ENCODE data around the gene RAMP3.
"Not testable (repeated sequence)": the region's sequence is repeated elsewhere in the genome, so short reads cannot be mapped to it uniquely, and the experiment has no call there.

RAMP3 gene

GRCh38 chr7:45157286-45157652, 322 bp upstream of the RAMP3 start:
- no peak for DNase-seq

GRCh38 chr7:45158471-45158870, 880 bp downstream of the RAMP3 start:
- DNase-seq, result no peak

- DNase-seq, result no peak
Measured at GRCh38 chr7:45159296-45159695, 1.7 kb downstream of the RAMP3 start.

- DNase-seq, result no peak
Measured at GRCh38 chr7:45160417-45160881, 2.9 kb downstream of the RAMP3 start.

- DNase-seq, result no peak
Measured at GRCh38 chr7:45161138-45161537, 3.5 kb downstream of the RAMP3 start.

- no peak for DNase-seq
Measured at GRCh38 chr7:45161842-45162241, 4.3 kb downstream of the RAMP3 start.

GRCh38 chr7:45162311-45162845, 4.8 kb downstream of the RAMP3 start:
- no peak for DNase-seq

GRCh38 chr7:45162943-45163691, 5.5 kb downstream of the RAMP3 start:
- no peak for DNase-seq

- no peak for DNase-seq
Measured at GRCh38 chr7:45163692-45164052, 6.1 kb downstream of the RAMP3 start.

GRCh38 chr7:45164271-45164670, 6.7 kb downstream of the RAMP3 start:
- not testable (repeated sequence) for DNase-seq

- DNase-seq, result no peak
Measured at GRCh38 chr7:45165857-45166256, 8.3 kb downstream of the RAMP3 start.

GRCh38 chr7:45171946-45172345, 14.4 kb downstream of the RAMP3 start:
- DNase-seq, result no peak

GRCh38 chr7:45173596-45174327, 16.2 kb downstream of the RAMP3 start:
- no peak for DNase-seq

- DNase-seq, result no peak
Measured at GRCh38 chr7:45174328-45174610, 16.7 kb downstream of the RAMP3 start.

GRCh38 chr7:45174966-45175765, 17.6 kb downstream of the RAMP3 start:
- DNase-seq, result no peak

- DNase-seq, result no peak
Measured at GRCh38 chr7:45176091-45176490, 18.5 kb downstream of the RAMP3 start.

GRCh38 chr7:45176886-45177731, 19.5 kb downstream of the RAMP3 start:
- DNase-seq, result no peak

GRCh38 chr7:45177801-45178200, 20.2 kb downstream of the RAMP3 start:
- DNase-seq, result no peak

- no peak for DNase-seq
Measured at GRCh38 chr7:45178241-45179225, 20.9 kb downstream of the RAMP3 start.

GRCh38 chr7:45179666-45180065, 22.1 kb downstream of the RAMP3 start:
- DNase-seq, result no peak
